A549 (cell line): ENCODE measurements around the gene CD22. TPM values are rescaled to one million over a fixed set of nuclear protein-coding genes. Genes with fewer than 3 reads are reported as not detected.
A peak's percentile ranks its signal among the peaks of the same experiment; 100 is the strongest.

ENCODE experiments used
- ATAC-seq, 2 experiments: fragments of 200-7000 bp in 1 of 2; fragments of >200 bp in 1 of 2; cut with Nextera tagmentation in 1 of 2; cut with Tn5 transposase in 1 of 2; 3 replicates each; pipeline versions ENCODE4 v1.8.0 to v1.9.1; 2018 to 2020; ENCODE audit warnings: mild to moderate bottlenecking in 1 of 2, moderate library complexity in 1 of 2
- CTCF ChIA-PET: fragments of 300-600 bp; sonication (Branson Sonifier 250); formaldehyde crosslinking; extraction: SDS; loops from one replicate; lab custom pipeline; 2021; ENCODE audit warnings: antibody characterized with exemption, inconsistent platforms; lab: Yijun Ruan, JAX
- POLR2A ChIA-PET: fragments of 350-600 bp; formaldehyde crosslinking; extraction: SDS; loops from one replicate; lab custom pipeline; 2021; ENCODE audit warnings: antibody characterized with exemption, inconsistent platforms; lab: Yijun Ruan, JAX
- DNase-seq, 2 experiments: peaks; one replicate each; pipeline versions ENCODE4 v3.0.0 to v3.0.0-alpha.2; 2011 to 2016; ENCODE audit warnings: low read depth in 1 of 2, low spot score in 1 of 2
- FAIRE-seq: peaks from 2 replicates; lab custom pipeline; 2011; peaks lifted over from hg19 to GRCh38; lab: Jason Lieb, UNC
- H3K27ac ChIP-seq, 2 experiments: fragments of >200 bp; sonication (Bioruptor Twin); formaldehyde crosslinking; 3 replicates each; pipeline ENCODE4 v1.5.1; 2016 to 2017
- H3K4me1 ChIP-seq: fragments of >200 bp; sonication (Bioruptor Twin); formaldehyde crosslinking; 3 replicates; pipeline ENCODE4 v1.6.1; 2016
- H3K4me2 ChIP-seq: fragments of >200 bp; sonication (Bioruptor Twin); formaldehyde crosslinking; 3 replicates; pipeline ENCODE4 v1.6.1; 2016
- H3K4me3 ChIP-seq: fragments of >200 bp; sonication (Bioruptor Twin); formaldehyde crosslinking; 3 replicates; pipeline ENCODE4 v1.5.1; 2016
- H3K9me3 ChIP-seq: fragments of >200 bp; sonication (Bioruptor Twin); formaldehyde crosslinking; 3 replicates; pipeline ENCODE4 v1.6.1; 2016
- CHD2 ChIP-seq: fragments of 150-350 bp; IDR thresholded peaks from 2 replicates; pipeline ENCODE4 v1.6.1; 2014; ENCODE audit warnings: low read length; ENCODE audit not compliant: partially characterized antibody
- EHMT2 ChIP-seq: fragments of 200-600 bp; sonication (generic); IDR thresholded peaks from 2 replicates; pipeline ENCODE4 v1.6.1; 2016; ENCODE audit warnings: antibody characterized with exemption, low read depth, mild to moderate bottlenecking, moderate library complexity
- EP300 ChIP-seq, 2 experiments: fragments of >200 bp; sonication (Bioruptor Twin); formaldehyde crosslinking; IDR thresholded peaks; 2 replicates in 1 of 2; 3 replicates in 1 of 2; pipeline ENCODE4 v1.6.1; 2016 to 2017
- GATA3 ChIP-seq: IDR thresholded peaks from 2 replicates; pipeline ENCODE4 v1.6.1; 2012; ENCODE audit warnings: borderline replicate concordance
- HMGXB4 ChIP-seq: fragments of 250-450 bp; sonication (Bioruptor Pico); IDR thresholded peaks from 2 replicates; pipeline ENCODE4 v1.5.0; 2021; ENCODE audit warnings: mild to moderate bottlenecking, moderate library complexity, borderline replicate concordance
- HOXA7 ChIP-seq: fragments of 250-450 bp; sonication (Bioruptor Pico); IDR thresholded peaks from 2 replicates; pipeline ENCODE4 v1.5.0; 2020; ENCODE audit warnings: mild to moderate bottlenecking, moderate library complexity
- HOXB5 ChIP-seq: fragments of 250-450 bp; sonication (Bioruptor Pico); IDR thresholded peaks from 2 replicates; pipeline ENCODE4 v1.5.0; 2020; ENCODE audit warnings: mild to moderate bottlenecking, moderate library complexity
- JUNB ChIP-seq: fragments of >200 bp; sonication (Bioruptor Twin); formaldehyde crosslinking; IDR thresholded peaks from 2 replicates; pipeline ENCODE4 v1.6.1; 2016
- MAFK ChIP-seq: fragments of 450-650 bp; IDR thresholded peaks from 2 replicates; pipeline ENCODE4 v1.6.1; 2014; ENCODE audit not compliant: partially characterized antibody
- MAX ChIP-seq: IDR thresholded peaks from 2 replicates; pipeline ENCODE4 v1.6.1; 2012
- MAZ ChIP-seq: fragments of 150-350 bp; IDR thresholded peaks from 2 replicates; pipeline ENCODE4 v1.6.1; 2014; ENCODE audit warnings: antibody characterized with exemption, low read depth, low read length, borderline replicate concordance
- PBX3 ChIP-seq: IDR thresholded peaks from 2 replicates; pipeline ENCODE4 v1.6.1; 2012
- POLR2A ChIP-seq: IDR thresholded peaks from 2 replicates; pipeline ENCODE4 v1.6.1; 2012; ENCODE audit warnings: mild to moderate bottlenecking, low read length
- RAD21 ChIP-seq, 2 experiments: fragments of >200 bp in 1 of 2; sonication (Bioruptor Twin) in 1 of 2; formaldehyde crosslinking in 1 of 2; IDR thresholded peaks in 1 of 2; conservative IDR thresholded peaks in 1 of 2; 2 replicates in 1 of 2; 3 replicates in 1 of 2; pipeline ENCODE4 v1.6.1; 2012 to 2018; ENCODE audit warnings: inconsistent platforms in 1 of 2
- RFX5 ChIP-seq: fragments of 450-650 bp; IDR thresholded peaks from 2 replicates; pipeline ENCODE4 v1.7.1; 2014; ENCODE audit warnings: antibody characterized with exemption, mild to moderate bottlenecking, moderate library complexity
- RNF2 ChIP-seq: fragments of 200-600 bp; sonication (generic); IDR thresholded peaks from 2 replicates; pipeline ENCODE4 v1.6.1; 2016; ENCODE audit warnings: low read depth, mild to moderate bottlenecking, antibody characterized with exemption, moderate library complexity, borderline replicate concordance
- SMC3 ChIP-seq: fragments of >200 bp; sonication (Bioruptor Twin); formaldehyde crosslinking; IDR thresholded peaks from 3 replicates; pipeline ENCODE4 v1.6.1; 2018; ENCODE audit warnings: inconsistent platforms
- TFCP2L1 ChIP-seq: fragments of 250-450 bp; sonication (Bioruptor Pico); IDR thresholded peaks from 2 replicates; pipeline ENCODE4 v1.5.0; 2021; ENCODE audit warnings: mild to moderate bottlenecking
- WGBS: methylation state at CpG from one replicate; pipeline ENCODE4 v1.1.6; 2017; ENCODE audit errors: missing lambda C conversion rate; 5-methylcytosine and 5-hydroxymethylcytosine counted together
- polyA plus RNA-seq, 4 experiments: library from polyadenylated mRNA; depleted of rRNA in 3 of 4; stranded (reverse); fragments of >200 nt; fragmentation: RNase III in 1 of 4; extraction: RNeasy Plus Mini Kit Qiagen cat#74134 plus additional on column Dnase treatment in 1 of 4; gene quantifications; 2 replicates in 3 of 4; 3 replicates in 1 of 4; pipeline ENCODE4 v1.2.3, GENCODE V29; 2011 to 2017
- TF ChIP-seq, protein P1 (sequence below): fragments of 200-600 bp; sonication (generic); IDR thresholded peaks from 2 replicates; pipeline ENCODE4 v1.6.1; 2016; ENCODE audit warnings: antibody characterized with exemption, mild to moderate bottlenecking, moderate library complexity
- TF ChIP-seq, protein P2 (sequence below): fragments of >200 bp; sonication (Bioruptor Twin); formaldehyde crosslinking; IDR thresholded peaks from 3 replicates; pipeline ENCODE4 v1.5.1; 2016

CD22 gene
- polyA plus RNA-seq, 2 of the 4 experiments (the other 2 are of a cell fraction): 0.05 to 0.14 TPM

DNA sequence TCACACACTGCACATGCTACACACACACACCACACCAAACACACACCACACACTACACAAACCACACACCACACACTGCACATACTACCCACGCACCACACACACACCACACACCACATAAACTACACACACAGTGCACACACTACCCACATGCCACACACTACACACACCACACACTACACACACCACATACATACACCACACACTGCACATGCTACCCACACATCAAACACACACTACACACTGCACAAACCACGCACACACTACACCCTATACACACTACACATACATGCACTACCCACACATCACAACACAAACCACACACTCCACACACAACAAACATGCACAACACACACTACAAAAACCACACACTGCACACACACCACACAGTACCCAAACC, 31.1 kb upstream of the CD22 start (continued):
- TF ChIP-seq, protein P1, sequence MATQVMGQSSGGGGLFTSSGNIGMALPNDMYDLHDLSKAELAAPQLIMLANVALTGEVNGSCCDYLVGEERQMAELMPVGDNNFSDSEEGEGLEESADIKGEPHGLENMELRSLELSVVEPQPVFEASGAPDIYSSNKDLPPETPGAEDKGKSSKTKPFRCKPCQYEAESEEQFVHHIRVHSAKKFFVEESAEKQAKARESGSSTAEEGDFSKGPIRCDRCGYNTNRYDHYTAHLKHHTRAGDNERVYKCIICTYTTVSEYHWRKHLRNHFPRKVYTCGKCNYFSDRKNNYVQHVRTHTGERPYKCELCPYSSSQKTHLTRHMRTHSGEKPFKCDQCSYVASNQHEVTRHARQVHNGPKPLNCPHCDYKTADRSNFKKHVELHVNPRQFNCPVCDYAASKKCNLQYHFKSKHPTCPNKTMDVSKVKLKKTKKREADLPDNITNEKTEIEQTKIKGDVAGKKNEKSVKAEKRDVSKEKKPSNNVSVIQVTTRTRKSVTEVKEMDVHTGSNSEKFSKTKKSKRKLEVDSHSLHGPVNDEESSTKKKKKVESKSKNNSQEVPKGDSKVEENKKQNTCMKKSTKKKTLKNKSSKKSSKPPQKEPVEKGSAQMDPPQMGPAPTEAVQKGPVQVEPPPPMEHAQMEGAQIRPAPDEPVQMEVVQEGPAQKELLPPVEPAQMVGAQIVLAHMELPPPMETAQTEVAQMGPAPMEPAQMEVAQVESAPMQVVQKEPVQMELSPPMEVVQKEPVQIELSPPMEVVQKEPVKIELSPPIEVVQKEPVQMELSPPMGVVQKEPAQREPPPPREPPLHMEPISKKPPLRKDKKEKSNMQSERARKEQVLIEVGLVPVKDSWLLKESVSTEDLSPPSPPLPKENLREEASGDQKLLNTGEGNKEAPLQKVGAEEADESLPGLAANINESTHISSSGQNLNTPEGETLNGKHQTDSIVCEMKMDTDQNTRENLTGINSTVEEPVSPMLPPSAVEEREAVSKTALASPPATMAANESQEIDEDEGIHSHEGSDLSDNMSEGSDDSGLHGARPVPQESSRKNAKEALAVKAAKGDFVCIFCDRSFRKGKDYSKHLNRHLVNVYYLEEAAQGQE: no peak
- TF ChIP-seq RAD21 (conservative IDR thresholded peaks at IDR 0.05 in 1 of 2, IDR thresholded peaks at IDR 0.05 in 1 of 2) (no peak), HOXA7 (CRISPR knock-in tag) (no peak)

DNA sequence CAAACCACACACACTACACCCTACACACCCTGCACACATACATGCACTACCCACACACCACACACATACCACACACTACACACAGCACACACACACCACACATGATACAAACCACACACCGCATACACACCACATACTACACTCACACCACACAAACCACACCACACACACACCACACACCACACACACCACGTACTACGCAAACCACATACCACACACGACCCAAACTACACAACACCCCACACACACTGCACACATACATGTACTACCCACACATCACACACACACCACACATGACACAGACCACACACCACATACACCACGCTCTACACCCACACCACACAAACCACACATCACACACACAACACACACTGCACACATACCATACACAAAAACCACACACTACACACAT, 30.4 kb upstream of the CD22 start:
- Histone ChIP-seq H3K9me3 (0 out of 3 replicates have a peak, but pooled peaks cover 2% of the 10 kb centered on the region), H3K4me3 (no peak overlapping the region), H3K4me1 (no peaks in the 10 kb centered on the region), H3K27ac (no peak overlapping the region), H3K4me2 (no peak overlapping the region)
- FAIRE-seq (peak; percentile 51), DNase-seq (no peak), ATAC-seq (no peak)
- ChIA-PET POLR2A (no interaction called here), CTCF (no interaction called here)
- TF ChIP-seq MAZ (no peak), GATA3 (no peak), TFCP2L1 (CRISPR knock-in tag) (no peak), MAX (no peak), EP300 (IDR thresholded peaks at IDR 0.05) (no peak), JUNB (no peak), EHMT2 (no peak)
- WGBS: 83% methylated on average over 5 of the region's 5 CpGs

- DNase-seq: no peak
- 68% methylated on average over 36 of the region's 55 CpGs for WGBS
- no peak overlapping the region for H3K27ac ChIP-seq
- no peak overlapping the region for H3K4me2 ChIP-seq
- CTCF ChIA-PET: interaction anchor here (0.6 kb wide), 1 partner anchor 20 kb away, joined by 3 read pairs; no protein-coding TSS in a partner anchor
- H3K4me3 ChIP-seq: no peak overlapping the region
- no peaks in the 10 kb centered on the region for H3K4me1 ChIP-seq
- TF ChIP-seq SMC3 (no peak), CHD2 (no peak), HMGXB4 (CRISPR knock-in tag) (no peak), PBX3 (no peak), RFX5 (no peak), POLR2A (no peak), RNF2 (no peak), HOXB5 (CRISPR knock-in tag) (no peak), EP300 (IDR thresholded peaks at IDR 0.05) (no peak), MAFK (no peak)
- TF ChIP-seq, protein P2, sequence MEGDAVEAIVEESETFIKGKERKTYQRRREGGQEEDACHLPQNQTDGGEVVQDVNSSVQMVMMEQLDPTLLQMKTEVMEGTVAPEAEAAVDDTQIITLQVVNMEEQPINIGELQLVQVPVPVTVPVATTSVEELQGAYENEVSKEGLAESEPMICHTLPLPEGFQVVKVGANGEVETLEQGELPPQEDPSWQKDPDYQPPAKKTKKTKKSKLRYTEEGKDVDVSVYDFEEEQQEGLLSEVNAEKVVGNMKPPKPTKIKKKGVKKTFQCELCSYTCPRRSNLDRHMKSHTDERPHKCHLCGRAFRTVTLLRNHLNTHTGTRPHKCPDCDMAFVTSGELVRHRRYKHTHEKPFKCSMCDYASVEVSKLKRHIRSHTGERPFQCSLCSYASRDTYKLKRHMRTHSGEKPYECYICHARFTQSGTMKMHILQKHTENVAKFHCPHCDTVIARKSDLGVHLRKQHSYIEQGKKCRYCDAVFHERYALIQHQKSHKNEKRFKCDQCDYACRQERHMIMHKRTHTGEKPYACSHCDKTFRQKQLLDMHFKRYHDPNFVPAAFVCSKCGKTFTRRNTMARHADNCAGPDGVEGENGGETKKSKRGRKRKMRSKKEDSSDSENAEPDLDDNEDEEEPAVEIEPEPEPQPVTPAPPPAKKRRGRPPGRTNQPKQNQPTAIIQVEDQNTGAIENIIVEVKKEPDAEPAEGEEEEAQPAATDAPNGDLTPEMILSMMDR: no peak
- peak in 1 of 2 experiments; percentile 15; a peak in 2 of 6 replicates for ATAC-seq
- FAIRE-seq: no peak
- POLR2A ChIA-PET: no interaction called here
- H3K9me3 ChIP-seq: 0 out of 3 replicates have a peak, but pooled peaks cover 2% of the 10 kb centered on the region
Observed at GRCh38 chr19:35299523-35300338, 29.3 kb upstream of the CD22 start.
